K562 (cell line): ENCODE measurements around the gene L3MBTL1. TPM values are rescaled to one million over a fixed set of nuclear protein-coding genes. Genes with fewer than 3 reads are reported as not detected.

Experiments used
- ATAC-seq: fragments of 200-7000 bp; cut with Tn5 transposase; 3 replicates; pipeline ENCODE4 v1.9.1; 2020; ENCODE audit warnings: moderate library complexity
- BruUV-seq: library from RNA; stranded (reverse); fragments of 400-500 nt; replicated peaks from 2 replicates; lab custom pipeline; 2021; lab: Mats Ljungman, UMichigan
- CTCF ChIA-PET: fragments of 300-600 bp; formaldehyde crosslinking; extraction: SDS; loops from one replicate; lab custom pipeline; 2021; ENCODE audit warnings: low intra/inter-chr PET ratio; lab: Yijun Ruan, JAX
- POLR2A ChIA-PET: fragments of 300-600, 350-650 bp; sonication (Branson Sonifier 250); formaldehyde crosslinking; extraction: SDS; loops from one replicate; lab custom pipeline; 2021; ENCODE audit warnings: antibody characterized with exemption, inconsistent platforms; lab: Yijun Ruan, JAX
- DNase-seq, 4 experiments: peaks; one replicate each; pipeline versions ENCODE4 v3.0.0 to v3.0.0-alpha.2; 2011 to 2018; ENCODE audit warnings: low spot score in 3 of 4, mixed read lengths in 3 of 4; ENCODE audit errors: extremely low read depth in 1 of 4
- FAIRE-seq: peaks from 2 replicates; lab custom pipeline; 2011; peaks lifted over from hg19 to GRCh38; lab: Jason Lieb, UNC
- H2AFZ ChIP-seq: 2 replicates; pipeline ENCODE4 v1.6.0; 2011; ENCODE audit warnings: low read depth, low read length, control low read depth, inconsistent platforms
- H3K27ac ChIP-seq: fragments of 200-600 bp; 3 replicates; pipeline ENCODE4 v1.8.0; 2011; ENCODE audit warnings: low read depth, mild to moderate bottlenecking, control low read depth, inconsistent platforms, low read length, moderate library complexity, mixed read lengths; ENCODE audit errors: extremely low read depth
- H3K27me3 ChIP-seq, 2 experiments: fragments of 300-600 bp in 1 of 2; 2 replicates in 1 of 2; 3 replicates in 1 of 2; pipeline versions ENCODE4 v1.6.0 to v1.8.0; 2011; ENCODE audit warnings: inconsistent platforms in 2 of 2, low read length in 2 of 2, mild to moderate bottlenecking in 1 of 2, mixed read lengths in 1 of 2, moderate library complexity in 1 of 2; ENCODE audit not compliant: control insufficient read depth in 2 of 2, insufficient read depth in 2 of 2
- H3K36me3 ChIP-seq: fragments of 300-600 bp; 3 replicates; pipeline ENCODE4 v1.8.0; 2011; ENCODE audit warnings: mild to moderate bottlenecking, low read length, inconsistent platforms; ENCODE audit not compliant: control insufficient read depth, insufficient read depth
- H3K4me1 ChIP-seq, 2 experiments: fragments of 200-600 bp in 1 of 2; replicated peaks in 1 of 2; 2 replicates in 1 of 2; 3 replicates in 1 of 2; pipeline versions ENCODE4 v1.5.1 to v1.8.0; 2011; ENCODE audit warnings: inconsistent platforms in 2 of 2, low read length in 2 of 2, mild to moderate bottlenecking in 1 of 2, mixed read lengths in 1 of 2, moderate library complexity in 1 of 2; ENCODE audit not compliant: control insufficient read depth in 2 of 2, insufficient read depth in 2 of 2
- H3K4me2 ChIP-seq: 2 replicates; pipeline ENCODE4 v1.6.1; 2011; ENCODE audit warnings: low read length, control low read depth, inconsistent platforms, mixed read lengths; ENCODE audit not compliant: insufficient read depth
- H3K4me3 ChIP-seq: fragments of 200-600 bp; sonication (generic), shearing (Covaris generic); 2 replicates; pipeline ENCODE4 v1.5.1; 2016; ENCODE audit warnings: control low read depth, inconsistent platforms
- H3K79me2 ChIP-seq: fragments of 200-600 bp; 3 replicates; pipeline ENCODE4 v1.8.0; 2011; ENCODE audit warnings: low read length, inconsistent platforms; ENCODE audit not compliant: control insufficient read depth, insufficient read depth
- H3K9ac ChIP-seq, 2 experiments: 2 replicates each; pipeline versions ENCODE4 v1.6.0 to v1.6.1; 2011; ENCODE audit warnings: low read depth in 2 of 2, low read length in 2 of 2, control low read depth in 1 of 2, inconsistent platforms in 1 of 2, mild to moderate bottlenecking in 1 of 2, mixed read lengths in 1 of 2; ENCODE audit not compliant: insufficient read depth in 1 of 2
- H3K9me1 ChIP-seq: one replicate; pipeline ENCODE4 v1.6.0; 2011; ENCODE audit warnings: inconsistent platforms, mild to moderate bottlenecking, low read length, moderate library complexity; ENCODE audit not compliant: control insufficient read depth, insufficient read depth
- H3K9me3 ChIP-seq: replicated peaks from 2 replicates; pipeline ENCODE4 v1.5.1; 2011; ENCODE audit warnings: low read depth, low read length, inconsistent platforms; ENCODE audit not compliant: control insufficient read depth, insufficient read depth
- H4K20me1 ChIP-seq: replicated peaks from 2 replicates; pipeline ENCODE4 v1.6.1; 2011; ENCODE audit warnings: low read length, inconsistent platforms, mixed read lengths; ENCODE audit not compliant: control insufficient read depth, insufficient read depth
- CBFA2T3 ChIP-seq: fragments of 450-650 bp; IDR thresholded peaks from 2 replicates; pipeline ENCODE4 v1.6.1; 2017
- ETV5 ChIP-seq: sonication (generic); formaldehyde crosslinking; IDR thresholded peaks from 2 replicates; pipeline ENCODE4 v1.4.0; 2020; ENCODE audit warnings: low read depth, mild to moderate bottlenecking, missing genetic modification reagents
- KLF16 ChIP-seq: IDR thresholded peaks from 2 replicates; pipeline ENCODE4 v1.6.1; 2016; ENCODE audit warnings: antibody characterized with exemption
- LCOR ChIP-seq: sonication (generic); formaldehyde crosslinking; IDR thresholded peaks from 2 replicates; pipeline ENCODE4 v1.8.0; 2022; ENCODE audit warnings: mild to moderate bottlenecking, missing genetic modification reagents
- MAZ ChIP-seq, 2 experiments: fragments of 450-650 bp in 1 of 2; sonication (generic) in 1 of 2; formaldehyde crosslinking; IDR thresholded peaks in 1 of 2; conservative IDR thresholded peaks in 1 of 2; 2 replicates each; pipeline versions ENCODE4 v1.4.0 to v1.5.0; 2020; ENCODE audit warnings: mild to moderate bottlenecking in 1 of 2, missing genetic modification reagents in 1 of 2
- NR2C2 ChIP-seq, 2 experiments: fragments of 200-800 bp in 1 of 2; sonication (Bioruptor generic) in 1 of 2; sonication (generic) in 1 of 2; formaldehyde crosslinking in 1 of 2; IDR thresholded peaks; 2 replicates each; pipeline versions ENCODE4 v1.6.1 to v1.8.0; 2016 to 2022; ENCODE audit warnings: mild to moderate bottlenecking in 1 of 2, missing compliant biosample characterization in 1 of 2, missing genetic modification characterization in 1 of 2, missing genetic modification reagents in 1 of 2
- PYGO2 ChIP-seq: fragments of 450-650 bp; IDR thresholded peaks from 2 replicates; pipeline ENCODE4 v1.6.1; 2016; ENCODE audit warnings: mild to moderate bottlenecking, missing genetic modification characterization, moderate library complexity, missing compliant biosample characterization
- SMAD2 ChIP-seq: fragments of 150-350 bp; IDR thresholded peaks from 2 replicates; pipeline ENCODE4 v1.6.1; 2014; ENCODE audit warnings: low read depth, mild to moderate bottlenecking, low read length
- SMAD4 ChIP-seq: fragments of 250-450 bp; sonication (Bioruptor Pico); conservative IDR thresholded peaks from 2 replicates; pipeline ENCODE4 v1.8.0; 2021; ENCODE audit warnings: inconsistent platforms, mild to moderate bottlenecking, moderate library complexity
- SMARCE1 ChIP-seq: fragments of 450-650 bp; IDR thresholded peaks from 2 replicates; pipeline ENCODE4 v1.7.1; 2016; ENCODE audit warnings: mild to moderate bottlenecking
- YY1 ChIP-seq, 3 experiments: IDR thresholded peaks; 2 replicates each; pipeline ENCODE4 v1.6.1; 2011; ENCODE audit warnings: low read length in 2 of 3, mild to moderate bottlenecking in 2 of 3, moderate library complexity in 2 of 3, borderline replicate concordance in 1 of 3, control low read depth in 1 of 3, low read depth in 1 of 3; ENCODE audit not compliant: insufficient read depth in 3 of 3, insufficient replicate concordance in 2 of 3, control insufficient read depth in 1 of 3, insufficient read length in 1 of 3; ENCODE audit errors: extremely low read depth in 1 of 3
- ZKSCAN3 ChIP-seq: fragments of 250-450 bp; sonication (Bioruptor Pico); IDR thresholded peaks from 2 replicates; pipeline ENCODE4 v1.4.0; 2020
- WGBS: fragments of 100-300 bp; shearing (Covaris generic); methylation state at CpG from one replicate; pipeline ENCODE4 v1.1.6; 2016; ENCODE audit warnings: low coverage, mixed read lengths; ENCODE audit not compliant: insufficient coverage; ENCODE audit errors: missing lambda C conversion rate; 5-methylcytosine and 5-hydroxymethylcytosine counted together
- in situ Hi-C: fragments of 300-500 bp; cut with MboI; formaldehyde crosslinking; loops from 4 replicates; pipeline ENCODE4 v1.15.0; 2018; ENCODE audit warnings: inconsistent platforms, mixed read lengths
- intact Hi-C: fragments of 100-400 bp; cut with micrococcal nuclease; formaldehyde crosslinking; loops from 2 replicates; pipeline ENCODE4 v1.14.2; 2022
- polyA plus RNA-seq, 8 experiments: library from polyadenylated mRNA; depleted of rRNA in 4 of 8; stranded (reverse) in 5 of 8; unstranded in 3 of 8; fragments of >200 nt; fragmentation: Nextera tagmentation in 2 of 8; fragmentation: Illumina TruSeq in 1 of 8; extraction: Ambion mirVana in 2 of 8; extraction: Trizol in 1 of 8; gene quantifications; 2 replicates each; pipeline versions ENCODE4 v1.2.1 to v1.2.3, GENCODE V29; 2011 to 2014; ENCODE audit warnings: inconsistent platforms in 1 of 8, missing spikeins in 1 of 8
- total RNA-seq, 7 experiments: library from RNA; depleted of rRNA in 6 of 7; stranded (reverse); fragments of >200 nt in 6 of 7; fragmentation: Illumina TruSeq in 2 of 7; extraction: Trizol in 2 of 7; gene quantifications; 2 replicates each; pipeline versions ENCODE4 v1.2.1 to v1.2.3, GENCODE V29; 2011 to 2021; ENCODE audit warnings: low replicate concordance in 1 of 7
- TF ChIP-seq, protein P1 (sequence below): fragments of 450-650 bp; IDR thresholded peaks from one replicate; pipeline ENCODE4 v1.6.1; 2018; ENCODE audit warnings: mild to moderate bottlenecking, moderate library complexity; ENCODE audit not compliant: partially characterized antibody
- TF ChIP-seq, protein P2 (sequence below): fragments of 250-450 bp; sonication (Bioruptor Pico); IDR thresholded peaks from 2 replicates; pipeline ENCODE4 v1.4.0; 2020; ENCODE audit warnings: mild to moderate bottlenecking
- TF ChIP-seq, protein P3 (sequence below), 3 experiments: fragments of 200-800 bp in 1 of 3; sonication (Bioruptor generic) in 1 of 3; sonication (generic) in 1 of 3; formaldehyde crosslinking in 1 of 3; IDR thresholded peaks; 2 replicates each; pipeline versions ENCODE4 v1.6.1 to v1.8.0; 2016 to 2022; ENCODE audit warnings: mild to moderate bottlenecking in 2 of 3, missing compliant biosample characterization in 2 of 3, missing genetic modification characterization in 2 of 3, missing genetic modification reagents in 1 of 3

The L3MBTL1 gene
- total and polyA plus RNA-seq, 9 of the 15 experiments (the other 6 are each of a cell fraction or from before 2014, with no cell fraction given), result 0.77 to 10.0 (median 4.4) TPM

DNA sequence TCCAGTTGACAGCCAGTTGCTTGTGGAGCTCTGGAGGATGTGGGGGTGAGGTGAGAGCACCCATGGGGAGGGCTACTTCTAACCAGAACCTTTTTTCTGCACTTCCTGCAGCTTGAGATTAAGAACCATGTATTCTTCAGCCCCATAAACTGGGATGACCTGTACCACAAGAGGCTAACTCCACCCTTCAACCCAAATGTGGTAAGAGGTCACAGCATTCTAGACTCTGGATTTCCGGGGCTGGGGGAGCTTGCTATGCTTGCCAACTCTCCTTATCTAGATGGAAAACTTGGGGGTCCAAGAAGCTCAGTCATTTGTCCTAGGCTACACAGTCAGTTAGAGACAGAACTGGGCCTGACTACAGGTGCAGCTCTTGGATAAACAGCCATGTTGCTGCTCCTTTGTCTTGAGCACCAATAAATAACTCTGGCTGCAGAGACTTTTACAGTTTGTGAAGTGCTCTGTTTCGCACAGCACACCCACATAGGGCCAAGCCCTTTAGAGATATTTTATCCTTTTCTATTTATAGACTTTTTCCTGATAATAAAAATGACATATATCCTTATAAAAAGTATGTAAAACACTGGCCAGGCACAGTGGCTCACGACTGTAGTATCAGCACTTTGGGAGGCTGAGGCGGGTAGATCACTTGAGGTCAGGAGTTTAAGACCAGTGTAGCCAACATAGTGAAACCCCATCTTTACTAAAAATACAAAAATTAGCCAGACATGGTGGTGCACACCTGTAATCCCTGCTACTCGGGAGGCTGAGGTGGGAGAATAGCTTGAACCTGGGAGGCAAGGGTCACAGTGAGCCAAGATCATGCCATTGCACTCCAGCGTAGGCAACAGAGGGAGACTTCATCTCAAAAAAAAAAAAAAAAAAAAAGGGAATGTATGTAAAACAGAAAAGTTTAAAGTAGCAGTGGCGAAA lies 72.6 kb downstream of the L3MBTL1 start:
- intact Hi-C loops, result no loop called here
- ChIA-PET CTCF (interaction anchor here (0.6 kb wide), 1 partner anchor 79 kb away, joined by 3 read pairs; no protein-coding TSS in a partner anchor), POLR2A (interaction anchor here (1.0 to 1.2 kb wide), 3 partner anchors 10 to 31 kb away, joined by 5 to 7 read pairs (median 6); partner anchors contain the start of gene IFT52)
- peak in 3 of 4 experiments; percentile 39 to 86 (median 75) for DNase-seq
- no peak overlapping the region for H3K9ac ChIP-seq
- peak overlapping the region; percentile 63 for H3K27ac ChIP-seq
- ATAC-seq, result peak; percentile 77
- peak overlapping the region; percentile 45 for H3K4me2 ChIP-seq
- no peaks in the 10 kb centered on the region for H3K79me2 ChIP-seq
- no peak overlapping the region for H3K4me3 ChIP-seq
- peaks cover 3% of the 10 kb centered on the region; the same call in 1 of the 2 replicates for H3K9me3 ChIP-seq
- peaks cover 24 to 43% of the 10 kb centered on the region in 2 experiments for H3K4me1 ChIP-seq
- in situ Hi-C loops, result no loop called here
- H3K9me1 ChIP-seq, result no peaks in the 10 kb centered on the region
- no peaks in the 10 kb centered on the region for H4K20me1 ChIP-seq
- FAIRE-seq, result peak; percentile 85
- no TSS peak for BruUV-seq
- peak overlapping the region; percentile 80 for H2AFZ ChIP-seq
- H3K27me3 ChIP-seq, result no peaks in the 10 kb centered on the region
- WGBS, result 28% methylated on average over 7 of the region's 7 CpGs
- H3K36me3 ChIP-seq, result no peaks in the 10 kb centered on the region
- TF ChIP-seq, protein P1, sequence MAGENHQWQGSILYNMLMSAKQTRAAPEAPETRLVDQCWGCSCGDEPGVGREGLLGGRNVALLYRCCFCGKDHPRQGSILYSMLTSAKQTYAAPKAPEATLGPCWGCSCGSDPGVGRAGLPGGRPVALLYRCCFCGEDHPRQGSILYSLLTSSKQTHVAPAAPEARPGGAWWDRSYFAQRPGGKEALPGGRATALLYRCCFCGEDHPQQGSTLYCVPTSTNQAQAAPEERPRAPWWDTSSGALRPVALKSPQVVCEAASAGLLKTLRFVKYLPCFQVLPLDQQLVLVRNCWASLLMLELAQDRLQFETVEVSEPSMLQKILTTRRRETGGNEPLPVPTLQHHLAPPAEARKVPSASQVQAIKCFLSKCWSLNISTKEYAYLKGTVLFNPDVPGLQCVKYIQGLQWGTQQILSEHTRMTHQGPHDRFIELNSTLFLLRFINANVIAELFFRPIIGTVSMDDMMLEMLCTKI, result no peak
- no peak for TF ChIP-seq PYGO2 (tag)
- TF ChIP-seq NR2C2 (CRISPR knock-in tag; IDR thresholded peaks at IDR 0.05), result no peak
- TF ChIP-seq NR2C2 (tag; IDR thresholded peaks at IDR 0.05), result peak; percentile 64
- TF ChIP-seq ETV5, result peak; percentile 56; the same call in 1 of the 2 replicates
- TF ChIP-seq SMARCE1, result 0 out of 2 replicates have a peak, but pooled peaks have one; percentile 32
- TF ChIP-seq KLF16, result peak; percentile 28; the same call in 1 of the 2 replicates
- TF ChIP-seq, protein P2, sequence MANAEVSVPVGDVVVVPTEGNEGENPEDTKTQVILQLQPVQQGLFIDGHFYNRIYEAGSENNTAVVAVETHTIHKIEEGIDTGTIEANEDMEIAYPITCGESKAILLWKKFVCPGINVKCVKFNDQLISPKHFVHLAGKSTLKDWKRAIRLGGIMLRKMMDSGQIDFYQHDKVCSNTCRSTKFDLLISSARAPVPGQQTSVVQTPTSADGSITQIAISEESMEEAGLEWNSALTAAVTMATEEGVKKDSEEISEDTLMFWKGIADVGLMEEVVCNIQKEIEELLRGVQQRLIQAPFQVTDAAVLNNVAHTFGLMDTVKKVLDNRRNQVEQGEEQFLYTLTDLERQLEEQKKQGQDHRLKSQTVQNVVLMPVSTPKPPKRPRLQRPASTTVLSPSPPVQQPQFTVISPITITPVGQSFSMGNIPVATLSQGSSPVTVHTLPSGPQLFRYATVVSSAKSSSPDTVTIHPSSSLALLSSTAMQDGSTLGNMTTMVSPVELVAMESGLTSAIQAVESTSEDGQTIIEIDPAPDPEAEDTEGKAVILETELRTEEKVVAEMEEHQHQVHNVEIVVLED (CRISPR knock-in tag), result no peak
- no peak for TF ChIP-seq ZKSCAN3 (CRISPR knock-in tag)
- TF ChIP-seq CBFA2T3, result peak; percentile 79
- TF ChIP-seq, protein P3, sequence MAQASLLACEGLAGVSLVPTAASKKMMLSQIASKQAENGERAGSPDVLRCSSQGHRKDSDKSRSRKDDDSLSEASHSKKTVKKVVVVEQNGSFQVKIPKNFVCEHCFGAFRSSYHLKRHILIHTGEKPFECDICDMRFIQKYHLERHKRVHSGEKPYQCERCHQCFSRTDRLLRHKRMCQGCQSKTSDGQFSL (CRISPR knock-in tag; IDR thresholded peaks at IDR 0.05), result no peak
- TF ChIP-seq, protein P3 (tag; IDR thresholded peaks at IDR 0.05), result no peak
- TF ChIP-seq MAZ (CRISPR knock-in tag; conservative IDR thresholded peaks at IDR 0.05 in 1 of 2, IDR thresholded peaks at IDR 0.05 in 1 of 2), result no peak
- peak in 1 of 3 experiments; percentile 14 for TF ChIP-seq YY1 (IDR thresholded peaks at IDR 0.05; ENCODE audit: borderline replicate concordance in 1 of 3, control insufficient read depth in 1 of 3, extremely low read depth in 1 of 3, insufficient read depth in 3 of 3, insufficient read length in 1 of 3, insufficient replicate concordance in 2 of 3, low read depth in 1 of 3, low read length in 2 of 3)
- no peak for TF ChIP-seq SMAD2
- TF ChIP-seq SMAD4 (CRISPR knock-in tag), result 0 out of 2 replicates have a peak, but pooled peaks have one; percentile 20
- 0 out of 2 replicates have a peak, but pooled peaks have one; percentile 56 for TF ChIP-seq LCOR (CRISPR knock-in tag)
